ENCODE data around the gene ZNF398.

- no peak for TF ChIP-seq CTCF (IDR thresholded peaks at IDR 0.05; ENCODE audit: low read length)
- TF ChIP-seq EZH2 (IDR thresholded peaks at IDR 0.05; ENCODE audit: borderline replicate concordance, low read length) = no peak
These were observed 69.1 kb downstream of the ZNF398 start for GRCh38 chr7:149216402-149216801.
